ENCODE results near the gene DQX1.
"Not testable (repeated sequence)": the region's sequence is repeated elsewhere in the genome, so short reads cannot be mapped to it uniquely, and the experiment has no call there.

Gene DQX1

DNA sequence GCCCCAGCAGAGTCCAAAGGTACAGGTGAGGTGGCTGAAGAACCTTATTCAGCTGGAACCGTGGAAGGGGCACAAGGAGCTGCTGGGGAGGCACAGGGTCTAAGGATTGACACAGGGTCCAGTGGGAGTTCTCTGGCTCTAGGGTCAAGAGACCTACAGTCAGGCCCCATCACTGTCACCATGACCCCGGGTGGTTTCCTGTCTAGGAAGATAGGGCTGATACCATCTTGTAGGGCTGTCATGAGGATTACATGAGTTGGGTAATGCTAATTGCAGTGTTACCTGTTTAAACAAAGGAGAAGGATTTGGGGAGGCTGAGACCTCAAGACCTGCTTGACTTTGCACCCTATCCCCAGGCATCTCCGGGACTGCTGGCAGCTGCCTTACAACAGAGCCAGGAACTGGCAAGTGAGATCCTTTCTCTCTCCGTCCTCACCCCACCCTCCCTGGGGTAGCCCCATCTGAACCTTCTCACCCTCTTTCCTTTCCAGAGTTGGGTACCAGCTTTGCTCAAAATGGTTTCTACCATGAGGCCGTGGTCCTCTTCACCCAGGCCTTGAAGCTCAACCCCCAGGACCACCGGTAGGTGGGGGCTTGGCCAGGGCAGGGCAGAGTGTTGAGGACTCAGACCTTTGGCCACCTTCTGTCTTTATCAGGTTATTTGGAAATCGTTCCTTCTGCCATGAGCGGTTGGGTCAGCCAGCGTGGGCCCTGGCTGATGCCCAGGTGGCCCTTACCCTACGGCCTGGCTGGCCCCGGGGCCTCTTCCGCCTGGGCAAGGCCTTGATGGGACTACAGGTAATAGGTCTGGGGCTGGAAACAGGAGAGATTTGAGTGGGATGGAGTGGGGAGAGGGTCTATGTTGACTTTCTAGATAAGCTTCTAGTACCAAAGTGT is 34.1 kb downstream of the DQX1 start:
- DNase-seq: no peak

DNA sequence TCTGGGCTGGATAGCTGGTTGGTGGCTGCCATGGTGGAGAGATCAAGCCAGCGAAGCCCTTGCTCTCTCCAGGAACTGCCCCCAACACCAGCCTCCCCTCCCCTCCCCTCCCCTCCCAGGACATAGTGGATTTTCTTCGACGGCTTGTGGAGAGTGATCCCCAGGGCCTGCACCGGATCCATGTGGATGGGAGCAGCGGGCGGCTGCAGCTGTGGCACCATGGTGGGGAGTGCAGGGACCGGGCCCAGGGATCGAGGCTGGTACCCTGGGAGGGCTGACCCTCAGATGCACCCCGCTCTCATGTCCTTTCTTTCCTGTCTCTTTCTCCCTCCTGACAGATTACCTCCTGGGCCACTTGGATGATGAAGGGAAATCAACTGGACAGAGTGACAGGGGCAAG is 36.1 kb downstream of the DQX1 start:
- no peak for DNase-seq

DNA sequence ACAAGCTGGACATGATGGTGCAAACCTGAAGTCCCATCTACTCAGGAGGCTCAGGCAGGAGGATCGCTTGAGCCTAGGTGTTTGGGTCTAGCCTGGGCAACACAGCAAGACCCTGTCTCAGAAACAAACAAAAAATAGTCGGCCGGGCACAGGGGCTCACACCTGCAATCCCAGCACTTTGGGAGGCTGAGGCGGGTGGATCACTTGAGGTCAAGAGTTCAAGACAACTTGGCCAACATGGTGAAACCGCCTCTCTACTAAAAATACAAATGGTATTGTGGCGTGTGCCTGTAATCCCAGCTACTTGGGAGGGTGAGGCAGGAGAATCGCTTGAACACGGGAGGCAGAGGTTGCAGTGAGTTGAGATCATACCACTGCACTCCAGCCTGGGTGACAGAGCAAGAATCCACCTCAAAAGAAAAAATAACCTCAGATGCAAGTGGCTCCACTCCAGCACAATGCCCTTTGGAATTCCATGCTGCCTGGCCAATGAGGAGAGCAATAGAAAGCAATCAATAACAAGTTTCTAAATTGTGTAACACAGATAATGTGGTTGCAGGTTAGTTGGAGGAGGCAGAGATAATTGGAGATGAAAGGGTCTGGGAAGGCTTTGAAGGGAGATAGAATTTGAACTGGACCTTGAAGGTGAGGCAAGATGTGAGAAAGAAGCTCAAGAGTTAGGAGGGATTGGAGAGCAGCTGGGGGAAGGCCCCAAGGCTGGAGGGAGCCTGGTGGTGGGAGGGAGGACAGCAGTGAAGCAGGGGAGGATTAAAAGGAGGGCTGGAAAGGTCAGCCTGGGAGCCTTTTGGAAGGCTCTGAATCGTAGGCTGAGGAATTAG is 37.2 kb downstream of the DQX1 start:
- no peak for DNase-seq

DNA sequence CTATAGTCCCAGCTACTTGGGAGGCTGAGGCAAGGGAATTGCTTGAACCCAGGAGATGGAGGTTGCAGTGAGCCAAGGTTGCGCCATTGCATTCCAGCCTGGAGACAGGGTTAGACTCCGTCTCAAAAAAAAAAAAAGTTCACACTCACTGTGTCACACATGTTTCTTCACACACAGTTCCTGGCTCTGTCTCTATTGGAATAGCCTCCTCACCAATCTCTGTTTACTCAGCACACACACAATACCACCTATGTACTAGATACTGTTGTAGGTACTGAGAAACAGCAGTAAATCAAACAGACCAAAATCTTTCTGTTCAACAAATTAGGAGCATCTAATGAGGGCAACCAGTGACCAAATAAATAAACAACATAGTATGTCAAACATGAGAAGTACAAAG is 39.9 kb downstream of the DQX1 start:
- no peak for DNase-seq

DNA sequence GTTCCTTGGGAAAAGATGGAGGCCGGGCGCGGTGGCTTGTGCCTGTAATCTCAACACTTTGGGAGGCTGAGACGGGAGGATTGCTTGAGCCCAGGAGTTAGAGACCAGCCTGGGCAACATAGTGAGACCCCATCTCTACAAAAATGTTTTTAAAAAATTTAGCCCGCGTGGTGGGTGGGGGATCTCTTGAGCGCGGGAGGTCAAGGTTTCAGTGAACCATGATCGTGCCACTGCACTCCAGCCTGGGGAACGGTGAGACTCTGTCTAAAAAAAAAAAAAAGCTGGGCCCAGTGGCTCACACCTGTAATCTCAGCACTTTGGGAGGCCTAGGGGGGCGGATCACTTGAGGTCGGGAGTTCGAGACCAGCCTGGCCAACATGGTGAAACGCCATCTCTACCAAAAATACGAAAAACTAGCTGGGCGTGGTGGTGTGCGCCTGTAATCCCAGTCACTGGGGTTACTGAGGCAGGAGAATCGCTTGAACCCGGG is 42.3 kb downstream of the DQX1 start:
- DNase-seq: not testable (repeated sequence)

DNA sequence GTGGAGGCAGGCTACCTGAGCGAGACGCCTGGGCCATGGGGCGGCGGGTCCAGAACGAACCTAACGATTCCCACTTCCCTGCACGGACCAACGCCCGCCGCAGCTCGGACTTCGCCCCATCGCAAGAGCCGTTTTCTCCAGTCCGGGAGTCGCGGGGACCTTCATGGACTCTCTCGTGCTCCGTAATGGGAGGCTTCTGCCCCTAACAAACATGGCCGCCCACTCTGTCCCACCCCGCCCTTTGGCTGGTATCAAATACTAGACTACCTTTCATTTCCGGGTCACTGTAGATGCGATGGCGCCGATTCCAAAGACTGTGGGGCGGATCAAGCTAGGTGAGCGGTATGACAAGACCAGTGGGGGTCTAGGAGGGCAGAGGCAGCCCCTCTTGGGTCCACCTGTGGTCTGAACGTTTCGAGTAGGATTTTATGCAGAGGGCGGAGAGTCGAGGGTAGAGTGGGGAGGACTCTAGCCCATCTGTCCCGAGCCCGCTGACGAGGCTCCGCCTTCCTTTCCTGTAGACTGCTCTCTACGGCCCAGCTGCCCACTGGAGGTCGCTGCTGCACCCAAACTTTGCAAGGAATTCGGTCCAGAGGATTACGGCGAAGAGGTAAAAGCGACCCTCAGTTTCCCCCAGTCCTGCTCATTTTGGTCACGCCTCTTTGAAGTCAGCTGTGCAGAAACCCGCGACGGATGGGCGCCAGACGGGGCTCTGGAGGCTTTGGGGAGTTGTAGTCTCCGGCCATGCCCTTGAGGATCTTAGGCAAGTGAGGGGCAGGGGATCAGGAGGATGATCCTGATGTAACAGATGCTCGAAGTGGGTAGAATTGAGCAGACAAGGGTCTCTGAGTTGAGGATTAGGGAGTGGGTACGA is 43.0 kb downstream of the DQX1 start, which contains the start of the genes CCDC142 and TTC31:
TSS of gene CCDC142 (minus strand) at position 198 of the 874 bp plus-strand sequence. CDS start at position 37, 161 bp downstream.
TSS of gene TTC31 (plus strand) at position 281 of the 874 bp plus-strand sequence. CDS start at position 296, 15 bp downstream.
- DNase-seq: peak; percentile 96 to 97 (median 97)

DNA sequence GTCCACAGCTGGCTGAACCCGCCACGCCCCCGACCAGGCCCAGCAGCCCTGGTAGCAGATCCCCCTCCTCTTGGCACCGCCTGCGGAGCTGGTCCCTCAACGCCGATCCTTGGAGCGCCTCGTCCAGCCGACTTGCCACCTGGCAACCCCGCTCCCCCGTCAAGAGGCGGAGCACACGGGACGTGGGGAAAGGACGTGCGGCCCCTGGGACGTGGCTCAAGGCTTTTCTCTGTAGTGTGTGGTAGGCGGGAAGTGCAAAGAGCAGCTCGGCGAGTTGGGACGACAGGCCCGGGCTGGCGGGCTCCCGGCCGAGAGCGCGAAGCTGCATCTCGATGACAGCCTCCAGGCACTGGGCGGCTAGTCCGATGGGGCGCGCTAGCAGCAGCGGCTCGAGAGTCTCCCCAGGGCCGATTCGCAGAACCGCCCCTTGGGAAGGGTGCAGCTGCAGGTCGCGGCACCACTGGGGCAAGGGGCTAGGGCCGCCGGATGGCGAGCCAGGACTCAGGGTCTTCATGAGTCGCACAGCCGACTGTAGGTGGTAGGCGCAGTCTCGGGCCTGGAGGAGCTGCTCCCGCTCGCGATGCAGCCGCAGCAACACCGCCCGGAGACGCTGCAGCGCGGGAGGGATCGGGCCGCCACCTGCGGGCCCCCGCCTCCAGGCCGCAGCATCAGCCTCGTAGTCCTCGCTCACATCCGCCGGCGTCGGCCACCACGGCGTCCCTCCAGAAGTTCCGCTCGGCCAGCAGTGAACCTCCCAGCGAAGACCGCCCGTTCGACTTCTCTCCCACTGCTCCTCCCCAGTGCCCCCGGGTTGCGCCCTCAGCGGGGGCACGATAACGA is 43.9 kb downstream of the DQX1 start:
- DNase-seq: peak; percentile 62 to 68 (median 63)

DNA sequence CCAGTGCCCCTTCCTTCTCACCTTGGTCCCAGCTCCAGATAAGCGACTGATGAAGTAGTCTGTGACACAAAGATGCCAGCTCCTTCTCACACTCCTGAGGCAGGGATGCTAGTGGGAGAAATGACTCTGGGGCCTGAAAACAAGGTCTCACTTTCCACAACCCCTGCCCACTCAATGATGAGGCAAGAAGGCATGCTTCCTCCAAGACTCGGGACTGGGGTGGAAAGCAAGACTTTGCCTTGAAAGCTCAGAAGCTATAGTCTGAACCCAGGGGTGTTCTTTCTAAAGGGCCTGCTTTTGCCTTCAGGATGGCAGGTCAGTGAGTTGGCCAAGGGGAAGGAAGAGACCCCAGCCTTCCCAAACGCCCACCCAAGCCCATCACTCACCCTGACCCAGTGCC is 44.6 kb downstream of the DQX1 start:
- peak; percentile 68 to 75 (median 72) for DNase-seq

DNA sequence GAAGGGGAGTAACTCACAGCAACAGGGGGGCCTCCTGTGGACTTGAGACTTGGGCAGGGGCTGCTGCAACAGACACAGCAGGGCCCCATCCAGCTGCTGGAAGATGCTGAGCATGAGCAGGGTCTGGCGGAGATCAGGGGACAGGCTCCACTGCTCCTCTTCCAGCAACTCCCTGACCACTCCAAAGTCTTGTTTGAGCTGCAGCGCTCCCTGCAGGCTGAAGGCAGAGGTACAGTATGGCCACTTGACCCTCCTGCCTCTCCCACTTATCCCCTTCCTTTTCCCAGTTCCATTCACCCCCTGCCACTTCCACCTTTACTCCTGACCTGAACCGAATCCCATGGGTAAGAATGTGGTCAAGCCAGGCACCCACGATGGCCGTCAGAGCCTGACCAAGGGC is 51.1 kb downstream of the DQX1 start:
- no peak for DNase-seq

DNA sequence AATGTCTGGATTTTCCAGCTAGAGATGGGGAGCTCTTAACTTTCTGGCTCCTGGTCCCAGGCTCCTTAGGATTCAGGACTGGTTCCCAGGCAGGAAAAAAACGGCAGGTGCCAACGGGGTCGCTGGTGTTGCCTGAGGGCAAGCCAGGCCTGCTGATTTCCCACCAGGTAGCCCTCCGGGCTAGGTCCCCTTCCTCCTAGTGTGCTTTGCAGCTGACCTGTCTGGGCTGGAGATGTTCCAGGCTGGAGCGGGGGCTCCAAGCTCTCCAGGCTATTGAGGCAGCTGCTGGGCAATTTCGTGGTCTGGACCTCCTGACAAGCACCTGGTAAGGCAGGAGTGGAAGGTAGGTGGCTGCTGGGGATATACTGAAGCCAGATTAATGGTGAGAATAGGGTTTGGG is 51.5 kb downstream of the DQX1 start:
- DNase-seq: no peak

DNA sequence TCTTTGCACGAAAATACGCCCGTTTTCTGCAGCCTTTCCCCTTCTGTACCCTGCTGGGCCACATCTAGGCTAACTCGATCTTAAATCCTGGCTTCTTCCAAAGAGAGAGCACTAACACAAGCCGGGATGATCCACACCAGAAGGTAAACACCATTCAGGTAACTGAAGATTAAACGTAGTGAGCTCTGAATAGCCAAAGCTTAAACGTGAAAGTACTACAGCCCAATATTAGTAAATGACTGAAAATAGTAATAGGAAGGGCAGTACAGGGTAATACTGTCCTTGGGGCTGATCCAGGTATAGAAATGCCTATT is 53.1 kb downstream of the DQX1 start:
- DNase-seq: no peak

DNA sequence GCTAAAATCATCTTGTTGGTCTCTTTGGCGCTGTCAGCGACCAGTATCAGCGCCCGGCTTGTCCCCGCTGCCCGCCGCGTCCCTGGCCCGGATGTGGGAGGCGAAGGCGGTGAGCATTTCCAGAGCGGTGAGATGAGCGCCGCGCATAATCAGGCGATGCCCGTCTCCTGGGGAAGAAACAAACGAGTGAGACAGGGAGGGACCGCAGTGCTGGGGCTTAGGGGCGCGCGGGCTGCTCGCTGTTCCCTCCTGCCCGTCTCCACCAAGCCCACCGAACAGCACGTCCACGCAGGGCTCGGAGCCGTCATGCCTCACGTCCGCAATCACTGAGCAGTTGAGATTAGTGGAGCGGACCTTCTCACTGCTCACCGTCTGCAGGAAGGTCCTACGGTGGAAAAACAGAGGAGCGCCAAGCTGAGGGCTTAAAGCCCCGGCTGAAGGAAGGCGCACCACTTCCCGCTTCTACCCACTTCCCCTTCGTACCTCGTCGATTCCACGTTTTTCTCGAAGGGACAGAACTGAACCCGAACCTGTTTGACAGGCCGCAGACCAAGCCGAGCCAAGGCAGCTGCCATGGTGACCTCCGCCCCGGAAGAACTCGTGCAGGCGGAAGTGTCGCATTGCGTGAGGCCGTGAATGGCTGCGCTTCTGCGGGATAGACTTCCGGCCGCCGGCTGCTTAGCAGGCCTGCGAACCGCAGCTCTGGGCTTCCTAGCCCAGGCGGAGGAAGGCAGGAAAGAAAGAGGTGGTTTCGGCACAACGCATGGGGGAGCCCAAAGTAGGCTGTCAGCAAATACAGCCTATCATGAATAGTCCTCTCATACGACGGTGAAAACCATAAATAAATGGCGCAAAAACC is 53.7 kb downstream of the DQX1 start, which contains the start of gene MRPL53:
TSS of gene MRPL53 (minus strand) at position 595 of the 859 bp plus-strand sequence. CDS start at position 575, 20 bp downstream.
- DNase-seq: peak; percentile 95 to 97 (median 96)

DNA sequence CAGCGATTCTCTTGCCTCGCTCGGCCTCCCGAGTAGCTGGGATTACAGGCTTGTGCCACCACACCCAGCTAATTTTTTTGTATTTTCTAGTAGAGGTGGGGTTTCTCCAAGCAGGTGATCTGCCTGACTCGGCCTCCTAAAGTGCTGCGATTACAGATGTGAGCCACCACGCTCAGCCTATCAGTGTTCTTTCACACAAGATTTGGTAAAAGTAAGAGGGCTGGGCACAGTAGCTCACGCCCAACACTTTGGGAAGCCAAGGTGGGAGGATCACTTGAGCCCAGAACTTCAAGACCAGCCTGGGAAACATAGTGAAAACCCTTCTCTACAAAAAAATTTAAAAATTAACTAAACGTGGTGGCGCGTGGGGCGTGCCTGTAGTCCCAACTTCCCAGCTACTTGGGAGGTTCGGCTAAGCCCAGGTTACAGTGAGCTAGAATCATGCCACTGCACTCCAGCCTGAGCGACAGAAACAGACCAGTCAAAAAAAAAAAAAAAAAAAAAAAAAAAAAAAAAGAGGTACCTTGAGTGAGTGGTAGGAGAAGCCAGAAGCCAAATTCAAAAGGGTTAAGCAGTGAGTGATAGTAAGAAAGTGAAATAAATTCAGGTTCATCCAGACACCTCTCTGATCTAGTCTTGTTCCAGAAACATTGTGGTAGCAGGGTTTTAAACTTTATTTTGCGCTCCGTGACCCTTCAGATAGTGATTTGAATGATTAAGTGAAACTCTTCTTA is 54.5 kb downstream of the DQX1 start:
- no peak for DNase-seq

DNA sequence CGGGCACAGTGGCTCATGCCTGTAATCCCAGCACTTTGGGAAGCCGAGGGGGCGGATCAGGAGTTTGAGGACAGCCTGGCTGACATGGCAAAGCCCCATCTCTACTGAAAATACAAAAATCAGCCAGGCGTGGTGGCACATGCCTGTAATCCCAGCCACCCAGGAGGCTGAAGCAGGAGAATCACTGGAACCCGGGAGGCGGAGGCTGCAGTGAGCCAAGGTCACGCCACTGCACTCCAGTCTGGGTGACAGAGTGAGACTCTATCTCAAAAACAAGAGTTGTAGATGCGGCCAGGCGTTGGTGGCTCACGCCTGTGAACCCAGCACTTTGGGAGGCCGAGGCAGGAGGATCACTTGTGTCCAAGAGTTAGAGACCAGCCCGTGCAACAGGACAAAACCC is 55.3 kb downstream of the DQX1 start:
- not testable (repeated sequence) for DNase-seq

Data from suppressor macrophage treated with lipopolysaccharide for 1 hour (primary cell).